KMS-11 (cell line): Measurements from ENCODE around the gene TET2.

Experiments used
- H2AFZ ChIP-seq: fragments of 200-600 bp; sonication (generic); 2 replicates; pipeline ENCODE4 v1.6.1; 2016; ENCODE audit warnings: antibody characterized with exemption, mixed run types, low read depth
- H3K27ac ChIP-seq: fragments of 200-600 bp; sonication (generic); 2 replicates; pipeline ENCODE4 v1.6.1; 2016; ENCODE audit warnings: mild to moderate bottlenecking, mixed run types
- H3K27me3 ChIP-seq: fragments of 200-600 bp; sonication (generic); 2 replicates; pipeline ENCODE4 v1.6.1; 2017; ENCODE audit warnings: mild to moderate bottlenecking, low read depth, mixed run types, moderate library complexity; ENCODE audit not compliant: insufficient read depth
- H3K36me3 ChIP-seq: fragments of 200-600 bp; sonication (generic); 2 replicates; pipeline ENCODE4 v1.6.1; 2017; ENCODE audit warnings: mild to moderate bottlenecking, mixed run types; ENCODE audit not compliant: insufficient read depth
- H3K4me1 ChIP-seq: fragments of 200-600 bp; sonication (generic); 2 replicates; pipeline ENCODE4 v1.6.1; 2016; ENCODE audit warnings: mild to moderate bottlenecking, low read depth, mixed run types; ENCODE audit not compliant: poor library complexity, severe bottlenecking
- H3K4me2 ChIP-seq: fragments of 200-600 bp; sonication (generic); 2 replicates; pipeline ENCODE4 v1.7.0; 2016; ENCODE audit warnings: mild to moderate bottlenecking, mixed run types
- H3K4me3 ChIP-seq: fragments of 200-600 bp; sonication (generic); IDR thresholded peaks from 2 replicates; pipeline ENCODE4 v1.6.1; 2017; ENCODE audit warnings: low read depth, low read length, mixed read lengths; ENCODE audit not compliant: insufficient read depth
- H3K79me2 ChIP-seq: fragments of 200-600 bp; sonication (generic); 2 replicates; pipeline ENCODE4 v1.6.1; 2016; ENCODE audit warnings: low read depth, mixed run types; ENCODE audit not compliant: insufficient read depth
- H3K9ac ChIP-seq: fragments of 200-600 bp; sonication (generic); 2 replicates; pipeline ENCODE4 v1.6.1; 2016; ENCODE audit warnings: mild to moderate bottlenecking, mixed run types
- H4K20me1 ChIP-seq: fragments of 200-600 bp; sonication (generic); 2 replicates; pipeline ENCODE4 v1.6.1; 2016; ENCODE audit warnings: mild to moderate bottlenecking, mixed run types; ENCODE audit not compliant: insufficient read depth
- CTCF ChIP-seq: fragments of 200-600 bp; sonication (generic); conservative IDR thresholded peaks from 2 replicates; pipeline ENCODE4 v1.6.1; 2017; ENCODE audit warnings: low read depth, mild to moderate bottlenecking, antibody characterized with exemption, low read length, moderate library complexity, mixed read lengths

TET2 gene

GRCh38 chr4:105248613-105249012, 101.9 kb downstream of the TET2 start:
- Histone ChIP-seq H4K20me1 (no peaks in the 10 kb centered on the region), H3K4me3 (no peak overlapping the region), H3K4me2 (no peak overlapping the region), H3K79me2 (no peaks in the 10 kb centered on the region), H3K27me3 (no peaks in the 10 kb centered on the region), H3K36me3 (no peaks in the 10 kb centered on the region; the same call in 1 of the 2 replicates), H3K9ac (no peak overlapping the region), H3K4me1 (no peaks in the 10 kb centered on the region), H3K27ac (no peak overlapping the region), H2AFZ (no peak overlapping the region)
- no peak for TF ChIP-seq CTCF

GRCh38 chr4:105257817-105258495, 111.3 kb downstream of the TET2 start:
- H3K36me3 ChIP-seq, result no peaks in the 10 kb centered on the region
- H3K27ac ChIP-seq, result no peak overlapping the region
- H4K20me1 ChIP-seq, result no peaks in the 10 kb centered on the region
- H3K4me1 ChIP-seq, result no peaks in the 10 kb centered on the region
- no peaks in the 10 kb centered on the region for H3K79me2 ChIP-seq
- H3K27me3 ChIP-seq, result no peaks in the 10 kb centered on the region
- H3K9ac ChIP-seq, result no peak overlapping the region
- H3K4me3 ChIP-seq, result no peak overlapping the region
- no peak overlapping the region for H3K4me2 ChIP-seq
- no peak for TF ChIP-seq CTCF
- no peak overlapping the region for H2AFZ ChIP-seq

- Histone ChIP-seq H3K9ac (no peak overlapping the region), H2AFZ (no peak overlapping the region), H4K20me1 (no peaks in the 10 kb centered on the region), H3K4me3 (no peak overlapping the region), H3K27me3 (no peaks in the 10 kb centered on the region), H3K4me2 (no peak overlapping the region), H3K27ac (no peak overlapping the region), H3K36me3 (no peaks in the 10 kb centered on the region), H3K79me2 (no peaks in the 10 kb centered on the region), H3K4me1 (no peaks in the 10 kb centered on the region)
- TF ChIP-seq CTCF, result no peak
Measured at GRCh38 chr4:105265689-105266088, 119.0 kb downstream of the TET2 start.

GRCh38 chr4:105267280-105267679, 120.6 kb downstream of the TET2 start:
- no peak for TF ChIP-seq CTCF
- Histone ChIP-seq H3K79me2 (no peaks in the 10 kb centered on the region), H3K4me3 (no peak overlapping the region), H3K9ac (no peak overlapping the region), H4K20me1 (no peaks in the 10 kb centered on the region), H3K27me3 (no peaks in the 10 kb centered on the region), H3K4me1 (no peaks in the 10 kb centered on the region), H3K4me2 (no peak overlapping the region), H3K36me3 (no peaks in the 10 kb centered on the region), H2AFZ (no peak overlapping the region), H3K27ac (no peak overlapping the region)
